HepG2 (cell line): ENCODE data around the gene KCTD14. TPM values are rescaled to one million over a fixed set of nuclear protein-coding genes. Genes with fewer than 3 reads are reported as not detected.
A peak's percentile ranks its signal among the peaks of the same experiment; 100 is the strongest.

Experiments used
- ATAC-seq: fragments of 200-7000 bp; cut with Tn5 transposase; 3 replicates; pipeline ENCODE4 v1.9.1; 2020; ENCODE audit warnings: mild to moderate bottlenecking, moderate library complexity
- BruUV-seq: library from RNA; stranded (reverse); fragments of 400-500 nt; replicated peaks from 2 replicates; lab custom pipeline; 2021; lab: Mats Ljungman, UMichigan
- CTCF ChIA-PET: fragments of 300-600 bp; formaldehyde crosslinking; extraction: SDS; loops from one replicate; lab custom pipeline; 2021; ENCODE audit warnings: low total read pairs, inconsistent platforms, low intra/inter-chr PET ratio; lab: Yijun Ruan, JAX
- POLR2A ChIA-PET: fragments of 350-600 bp; sonication (Branson Sonifier 250); formaldehyde crosslinking; loops from one replicate; lab custom pipeline; 2020; ENCODE audit warnings: antibody characterized with exemption, inconsistent platforms; lab: Yijun Ruan, JAX
- DNase-seq: peaks from one replicate; pipeline ENCODE4 v3.0.0-alpha.2; 2015; ENCODE audit warnings: low spot score
- FAIRE-seq: peaks from 3 replicates; lab custom pipeline; 2011; peaks lifted over from hg19 to GRCh38; lab: Jason Lieb, UNC
- H2AFZ ChIP-seq: one replicate; pipeline ENCODE4 v1.6.1; 2011; ENCODE audit warnings: low read length, inconsistent platforms
- H3K27ac ChIP-seq: fragments of 300-600 bp; 3 replicates; pipeline ENCODE4 v1.8.0; 2011; ENCODE audit warnings: mixed run types, mild to moderate bottlenecking, mixed read lengths, low read length, inconsistent platforms; ENCODE audit not compliant: insufficient read depth; ENCODE audit errors: extremely low read length
- H3K27me3 ChIP-seq, 2 experiments: fragments of 200-600 bp in 1 of 2; 2 replicates in 1 of 2; 3 replicates in 1 of 2; pipeline versions ENCODE4 v1.6.0 to v1.8.0; 2011; ENCODE audit warnings: low read length in 2 of 2, mild to moderate bottlenecking in 2 of 2, moderate library complexity in 2 of 2, inconsistent platforms in 1 of 2; ENCODE audit not compliant: insufficient read depth in 2 of 2, control insufficient read depth in 1 of 2
- H3K36me3 ChIP-seq, 2 experiments: fragments of 200-600 bp in 1 of 2; replicated peaks in 1 of 2; 2 replicates in 1 of 2; 3 replicates in 1 of 2; pipeline versions ENCODE4 v1.5.1 to v1.8.0; 2011; ENCODE audit warnings: low read length in 2 of 2, inconsistent platforms in 1 of 2; ENCODE audit not compliant: insufficient read depth in 2 of 2, control insufficient read depth in 1 of 2
- H3K4me1 ChIP-seq: 2 replicates; pipeline ENCODE4 v1.5.1; 2012; ENCODE audit warnings: low read length, inconsistent platforms; ENCODE audit not compliant: insufficient read depth
- H3K4me2 ChIP-seq: 2 replicates; pipeline ENCODE4 v1.6.0; 2011; ENCODE audit warnings: low read depth, low read length, inconsistent platforms
- H3K4me3 ChIP-seq, 3 experiments: fragments of 200-600 bp in 1 of 3; sonication (generic), shearing (Covaris generic) in 1 of 3; replicated peaks in 1 of 3; 2 replicates each; pipeline ENCODE4 v1.5.1; 2011 to 2016; ENCODE audit warnings: low read length in 3 of 3, inconsistent platforms in 2 of 3, low read depth in 2 of 3, mild to moderate bottlenecking in 2 of 3, control low read depth in 1 of 3, mixed read lengths in 1 of 3; ENCODE audit not compliant: insufficient read depth in 1 of 3
- H3K79me2 ChIP-seq: one replicate; pipeline ENCODE4 v1.6.1; 2011; ENCODE audit warnings: low read length, inconsistent platforms; ENCODE audit not compliant: insufficient read depth
- H3K9ac ChIP-seq: 2 replicates; pipeline ENCODE4 v1.6.0; 2011; ENCODE audit warnings: mild to moderate bottlenecking, low read depth, low read length, inconsistent platforms; ENCODE audit not compliant: insufficient read depth
- H3K9me3 ChIP-seq: 2 replicates; pipeline ENCODE4 v1.5.1; 2012; ENCODE audit warnings: mild to moderate bottlenecking, low read length
- H4K20me1 ChIP-seq: 2 replicates; pipeline ENCODE4 v1.6.0; 2011; ENCODE audit warnings: inconsistent platforms, mild to moderate bottlenecking, low read length, moderate library complexity; ENCODE audit not compliant: insufficient read depth
- ASH2L ChIP-seq: fragments of 300-600, 200-600 bp; sonication (generic); IDR thresholded peaks from 2 replicates; pipeline ENCODE4 v1.7.0; 2017; ENCODE audit warnings: low read depth, mild to moderate bottlenecking, moderate library complexity, mixed read lengths, low read length; ENCODE audit not compliant: insufficient read length
- CBX1 ChIP-seq: IDR thresholded peaks from one replicate; pipeline ENCODE4 v1.6.1; 2016; ENCODE audit warnings: antibody characterized with exemption, low read depth
- HCFC1 ChIP-seq: fragments of 150-350 bp; IDR thresholded peaks from 2 replicates; pipeline ENCODE4 v1.6.1; 2014; ENCODE audit warnings: low read depth, low read length
- KLF12 ChIP-seq: sonication (generic); formaldehyde crosslinking; IDR thresholded peaks from 2 replicates; pipeline ENCODE4 v1.4.0; 2020; ENCODE audit warnings: missing genetic modification reagents, borderline replicate concordance
- PAF1 ChIP-seq: IDR thresholded peaks from 2 replicates; pipeline ENCODE4 v1.6.1; 2016; ENCODE audit warnings: missing genetic modification reagents, missing compliant biosample characterization
- POLR2A ChIP-seq, 2 experiments: IDR thresholded peaks; 2 replicates each; pipeline ENCODE4 v1.6.1; 2011; ENCODE audit warnings: low read depth in 2 of 2, low read length in 2 of 2, mild to moderate bottlenecking in 1 of 2, moderate library complexity in 1 of 2; ENCODE audit not compliant: insufficient read depth in 1 of 2
- POLR2AphosphoS2 ChIP-seq: IDR thresholded peaks from 2 replicates; pipeline ENCODE4 v1.6.1; 2011; ENCODE audit warnings: low read depth, low read length, improper control_type of control experiment
- POLR2AphosphoS5 ChIP-seq: IDR thresholded peaks from 2 replicates; pipeline ENCODE4 v1.6.1; 2012; ENCODE audit warnings: low read depth, low read length
- POLR2G ChIP-seq: fragments of 200-400 bp; formaldehyde crosslinking; IDR thresholded peaks from 2 replicates; pipeline ENCODE4 v1.6.1; 2018; ENCODE audit warnings: mild to moderate bottlenecking, low read depth, low read length, moderate library complexity
- RBM22 ChIP-seq: fragments of 200-400 bp; formaldehyde crosslinking; optimal IDR thresholded peaks from 2 replicates; pipeline ENCODE3; 2017; ENCODE audit warnings: mild to moderate bottlenecking, low read length, moderate library complexity
- SMAD1 ChIP-seq: sonication (generic); formaldehyde crosslinking; IDR thresholded peaks from 2 replicates; pipeline ENCODE4 v1.4.0; 2020; ENCODE audit warnings: missing genetic modification reagents, low read depth, mild to moderate bottlenecking, borderline replicate concordance
- TP53 ChIP-seq: sonication (generic); formaldehyde crosslinking; conservative IDR thresholded peaks from 2 replicates; pipeline ENCODE4 v1.4.0; 2020; ENCODE audit warnings: missing genetic modification reagents
- U2AF2 ChIP-seq: fragments of 200-400 bp; formaldehyde crosslinking; IDR thresholded peaks from 2 replicates; pipeline ENCODE4 v1.6.1; 2017; ENCODE audit warnings: low read depth, mild to moderate bottlenecking, low read length
- ZKSCAN8 ChIP-seq: IDR thresholded peaks from 2 replicates; pipeline ENCODE4 v1.6.1; 2016; ENCODE audit warnings: borderline replicate concordance, missing genetic modification reagents, missing compliant biosample characterization
- ZNF317 ChIP-seq: sonication (generic); formaldehyde crosslinking; IDR thresholded peaks from 2 replicates; pipeline ENCODE4 v1.5.0; 2020; ENCODE audit warnings: mild to moderate bottlenecking, missing genetic modification reagents
- WGBS: methylation state at CpG from one replicate; pipeline ENCODE4 v1.1.6; 2017; ENCODE audit warnings: low lambda C conversion rate; 5-methylcytosine and 5-hydroxymethylcytosine counted together
- in situ Hi-C: cut with HindIII; loops from 2 replicates; pipeline ENCODE4 v1.10.0; 2017; ENCODE audit warnings: low pct_unique_long_range_greater_than_20kb; ENCODE audit not compliant: extremely low pct_ligation_motif_present
- intact Hi-C: fragments of 100-400 bp; cut with micrococcal nuclease; formaldehyde crosslinking; loops from one replicate; pipeline ENCODE4 v1.10.0; 2022; ENCODE audit not compliant: unreplicated experiment
- polyA plus RNA-seq, 8 experiments: library from polyadenylated mRNA; depleted of rRNA in 3 of 8; stranded (reverse) in 7 of 8; unstranded in 1 of 8; fragments of >200 nt; fragmentation: Illumina TruSeq in 4 of 8; extraction: Trizol in 4 of 8; gene quantifications; 2 replicates each; pipeline versions ENCODE4 v1.2.1 to v1.2.3, GENCODE V29; 2011 to 2016; ENCODE audit warnings: low read depth in 4 of 8, missing spikeins in 1 of 8, mixed read lengths in 1 of 8; ENCODE audit not compliant: insufficient read depth in 1 of 8
- total RNA-seq, 5 experiments: library from RNA; depleted of rRNA; stranded (reverse); fragments of >200 nt; fragmentation: Illumina TruSeq; extraction: Trizol; gene quantifications; 2 replicates each; pipeline ENCODE4 v1.2.3, GENCODE V29; 2016; ENCODE audit warnings: low read depth in 1 of 5
- TF ChIP-seq, protein P1 (sequence below): IDR thresholded peaks from 2 replicates; pipeline ENCODE4 v1.6.1; 2016; ENCODE audit warnings: missing genetic modification reagents, missing compliant biosample characterization
- TF ChIP-seq, protein P2 (sequence below): sonication (generic); formaldehyde crosslinking; IDR thresholded peaks from 2 replicates; pipeline ENCODE4 v1.5.1; 2020; ENCODE audit warnings: mild to moderate bottlenecking, missing genetic modification reagents, moderate library complexity

Gene KCTD14
- total and polyA plus RNA-seq, 2 of the 13 experiments (the other 11 are each of a cell fraction or from before 2014, with no cell fraction given), result 10.3 to 15.6 TPM

DNA sequence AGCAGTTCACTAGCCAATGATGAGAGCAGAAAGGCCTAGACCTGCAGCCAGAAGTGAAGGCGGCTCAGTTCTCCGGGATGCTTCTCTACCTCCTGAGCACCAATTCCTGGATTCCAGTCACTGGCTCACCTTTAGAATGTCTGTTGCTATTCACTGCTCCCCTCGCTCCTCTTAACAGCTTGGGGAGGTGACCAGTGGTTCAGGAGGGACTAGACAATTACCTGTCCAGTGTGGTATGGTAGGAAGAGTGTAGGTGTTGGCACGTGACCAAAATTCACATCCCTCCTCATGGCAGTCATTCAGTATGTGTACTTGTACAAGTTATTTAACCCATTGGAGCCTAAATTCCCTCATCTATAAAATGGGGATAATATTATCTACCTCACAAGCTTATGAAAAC, 44.6 kb upstream of the KCTD14 start:
- Histone ChIP-seq H3K4me2 (no peak overlapping the region), H3K27me3 (no peaks in the 10 kb centered on the region), H3K27ac (no peak overlapping the region), H3K9me3 (no peaks in the 10 kb centered on the region), H3K4me3 (no peak overlapping the region), H3K36me3 (peaks cover 12 to 48% of the 10 kb centered on the region in 2 experiments), H3K79me2 (peaks cover 23% of the 10 kb centered on the region), H2AFZ (no peak overlapping the region), H3K4me1 (peaks cover 23% of the 10 kb centered on the region), H4K20me1 (0 out of 2 replicates have a peak, but pooled peaks cover under 1% of the 10 kb centered on the region), H3K9ac (no peak overlapping the region)
- intact Hi-C loops (no loop called here), in situ Hi-C loops (no loop called here)
- FAIRE-seq (no peak), DNase-seq (no peak), ATAC-seq (no peak; the same call in 2 of the 3 replicates)
- ChIA-PET POLR2A (interaction anchor here (1.5 to 2.4 kb wide), 3 partner anchors 14 to 72 kb away, joined by 3 to 5 read pairs (median 4); partner anchors contain the start of gene ALG8), CTCF (no interaction called here)
- 96% methylated on average over 4 of the region's 4 CpGs for WGBS
- TF ChIP-seq HCFC1, result no peak
- TF ChIP-seq KLF12 (CRISPR knock-in tag), result no peak
- peak; percentile 94 for TF ChIP-seq RBM22
- TF ChIP-seq POLR2A (IDR thresholded peaks at IDR 0.05; ENCODE audit: insufficient read depth in 1 of 2, low read depth in 2 of 2, low read length in 2 of 2), result peak in 1 of 2 experiments; percentile 39; a peak in 1 of 4 replicates
- peak; percentile 54; the same call in 1 of the 2 replicates for TF ChIP-seq POLR2AphosphoS2
- TF ChIP-seq ZNF317 (CRISPR knock-in tag), result no peak
- no peak for TF ChIP-seq U2AF2
- no peak for TF ChIP-seq ZKSCAN8 (CRISPR knock-in tag)
- TF ChIP-seq POLR2AphosphoS5, result peak; percentile 57
- no peak for TF ChIP-seq CBX1
- TF ChIP-seq, protein P1, sequence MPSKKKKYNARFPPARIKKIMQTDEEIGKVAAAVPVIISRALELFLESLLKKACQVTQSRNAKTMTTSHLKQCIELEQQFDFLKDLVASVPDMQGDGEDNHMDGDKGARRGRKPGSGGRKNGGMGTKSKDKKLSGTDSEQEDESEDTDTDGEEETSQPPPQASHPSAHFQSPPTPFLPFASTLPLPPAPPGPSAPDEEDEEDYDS (CRISPR knock-in tag), result no peak
- TF ChIP-seq SMAD1 (CRISPR knock-in tag), result no peak
- TF ChIP-seq POLR2G, result peak; percentile 64
- TF ChIP-seq TP53, result no peak
- TF ChIP-seq, protein P2, sequence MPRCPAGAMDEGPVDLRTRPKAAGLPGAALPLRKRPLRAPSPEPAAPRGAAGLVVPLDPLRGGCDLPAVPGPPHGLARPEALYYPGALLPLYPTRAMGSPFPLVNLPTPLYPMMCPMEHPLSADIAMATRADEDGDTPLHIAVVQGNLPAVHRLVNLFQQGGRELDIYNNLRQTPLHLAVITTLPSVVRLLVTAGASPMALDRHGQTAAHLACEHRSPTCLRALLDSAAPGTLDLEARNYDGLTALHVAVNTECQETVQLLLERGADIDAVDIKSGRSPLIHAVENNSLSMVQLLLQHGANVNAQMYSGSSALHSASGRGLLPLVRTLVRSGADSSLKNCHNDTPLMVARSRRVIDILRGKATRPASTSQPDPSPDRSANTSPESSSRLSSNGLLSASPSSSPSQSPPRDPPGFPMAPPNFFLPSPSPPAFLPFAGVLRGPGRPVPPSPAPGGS (CRISPR knock-in tag), result no peak
- TF ChIP-seq PAF1 (CRISPR knock-in tag), result peak; percentile 82; the same call in 1 of the 2 replicates
- no peak for TF ChIP-seq ASH2L
- TSS peak; percentile 30 for BruUV-seq
